Measurements from ENCODE around the gene GSE1.

GSE1 gene

GRCh38 chr16:85608515-85608885 is 4.6 kb upstream of the GSE1 start:
- H3K4me3 ChIP-seq (ENCODE audit: low read length in 2 of 2): no peak overlapping the region
- no peaks in the 10 kb centered on the region for H3K36me3 ChIP-seq (ENCODE audit: control insufficient read depth in 2 of 2, insufficient read depth in 2 of 2, low read length in 2 of 2)
- no peaks in the 10 kb centered on the region for H3K27me3 ChIP-seq (ENCODE audit: control insufficient read depth in 1 of 2, insufficient read depth in 2 of 2, low read length in 2 of 2)
- no peak overlapping the region for H3K9ac ChIP-seq (ENCODE audit: low read length in 2 of 2)
- peaks cover 65% of the 10 kb centered on the region for H3K4me1 ChIP-seq (ENCODE audit: control insufficient read depth, insufficient read depth, low read length)
- no peak overlapping the region for H3K27ac ChIP-seq (ENCODE audit: low read length)
- no peaks in the 10 kb centered on the region for H3K9me3 ChIP-seq (ENCODE audit: control insufficient read depth in 2 of 2, low read length in 2 of 2)

GRCh38 chr16:85608887-85609286 is 4.2 kb upstream of the GSE1 start:
- Histone ChIP-seq H3K9me3 (ENCODE audit: control insufficient read depth in 2 of 2, low read length in 2 of 2) (no peaks in the 10 kb centered on the region), H3K36me3 (ENCODE audit: control insufficient read depth in 2 of 2, insufficient read depth in 2 of 2, low read length in 2 of 2) (no peaks in the 10 kb centered on the region), H3K27me3 (ENCODE audit: control insufficient read depth in 1 of 2, insufficient read depth in 2 of 2, low read length in 2 of 2) (no peaks in the 10 kb centered on the region), H3K27ac (ENCODE audit: low read length) (no peak overlapping the region), H3K9ac (ENCODE audit: low read length in 2 of 2) (no peak overlapping the region), H3K4me1 (ENCODE audit: control insufficient read depth, insufficient read depth, low read length) (peaks cover 65% of the 10 kb centered on the region), H3K4me3 (ENCODE audit: low read length in 2 of 2) (no peak overlapping the region)

- Histone ChIP-seq H3K4me1 (ENCODE audit: control insufficient read depth, insufficient read depth, low read length) (peaks cover 69% of the 10 kb centered on the region), H3K9ac (ENCODE audit: low read length in 2 of 2) (no peak overlapping the region), H3K36me3 (ENCODE audit: control insufficient read depth in 2 of 2, insufficient read depth in 2 of 2, low read length in 2 of 2) (no peaks in the 10 kb centered on the region), H3K9me3 (ENCODE audit: control insufficient read depth in 2 of 2, low read length in 2 of 2) (no peaks in the 10 kb centered on the region), H3K27me3 (ENCODE audit: control insufficient read depth in 1 of 2, insufficient read depth in 2 of 2, low read length in 2 of 2) (no peaks in the 10 kb centered on the region), H3K4me3 (ENCODE audit: low read length in 2 of 2) (no peak overlapping the region), H3K27ac (ENCODE audit: low read length) (no peak overlapping the region)
Measured at GRCh38 chr16:85609539-85609938, 3.6 kb upstream of the GSE1 start.

GRCh38 chr16:85610059-85610445 is 3.1 kb upstream of the GSE1 start:
- H3K27ac ChIP-seq (ENCODE audit: low read length): no peak overlapping the region

GRCh38 chr16:85610446-85611193 is 2.5 kb upstream of the GSE1 start:
- peak overlapping the region; percentile 59 to 62 for H3K4me3 ChIP-seq (ENCODE audit: low read length in 2 of 2)
- H3K27ac ChIP-seq (ENCODE audit: low read length): peak overlapping the region; percentile 86
- H3K4me1 ChIP-seq (ENCODE audit: control insufficient read depth, insufficient read depth, low read length): peaks cover 72% of the 10 kb centered on the region
- peak overlapping the region; percentile 29 to 60 for H3K9ac ChIP-seq (ENCODE audit: low read length in 2 of 2)
- H3K27me3 ChIP-seq (ENCODE audit: control insufficient read depth in 1 of 2, insufficient read depth in 2 of 2, low read length in 2 of 2): no peaks in the 10 kb centered on the region
- H3K9me3 ChIP-seq (ENCODE audit: control insufficient read depth in 2 of 2, low read length in 2 of 2): no peaks in the 10 kb centered on the region
- no peaks in the 10 kb centered on the region for H3K36me3 ChIP-seq (ENCODE audit: control insufficient read depth in 2 of 2, insufficient read depth in 2 of 2, low read length in 2 of 2)

More at GRCh38 chr16:85610059-85610445, 3.1 kb upstream of the GSE1 start:
- Histone ChIP-seq H3K4me1 (ENCODE audit: control insufficient read depth, insufficient read depth, low read length) (peaks cover 72% of the 10 kb centered on the region), H3K4me3 (ENCODE audit: low read length in 2 of 2) (peak overlapping the region; percentile 27 to 62), H3K9me3 (ENCODE audit: control insufficient read depth in 2 of 2, low read length in 2 of 2) (no peaks in the 10 kb centered on the region), H3K27me3 (ENCODE audit: control insufficient read depth in 1 of 2, insufficient read depth in 2 of 2, low read length in 2 of 2) (no peaks in the 10 kb centered on the region), H3K9ac (ENCODE audit: low read length in 2 of 2) (peak overlapping the region in 1 of 2 donors; percentile 22), H3K36me3 (ENCODE audit: control insufficient read depth in 2 of 2, insufficient read depth in 2 of 2, low read length in 2 of 2) (no peaks in the 10 kb centered on the region)

- Histone ChIP-seq H3K9ac (ENCODE audit: low read length in 2 of 2) (peak overlapping the region; percentile 60), H3K4me1 (ENCODE audit: control insufficient read depth, insufficient read depth, low read length) (peaks cover 72% of the 10 kb centered on the region), H3K9me3 (ENCODE audit: control insufficient read depth in 2 of 2, low read length in 2 of 2) (no peaks in the 10 kb centered on the region), H3K27ac (ENCODE audit: low read length) (peak overlapping the region; percentile 86), H3K27me3 (ENCODE audit: control insufficient read depth in 1 of 2, insufficient read depth in 2 of 2, low read length in 2 of 2) (no peaks in the 10 kb centered on the region), H3K36me3 (ENCODE audit: control insufficient read depth in 2 of 2, insufficient read depth in 2 of 2, low read length in 2 of 2) (no peaks in the 10 kb centered on the region), H3K4me3 (ENCODE audit: low read length in 2 of 2) (peak overlapping the region; percentile 59 to 69)
Measured at GRCh38 chr16:85611194-85611443, 2.0 kb upstream of the GSE1 start.

- peak overlapping the region; percentile 86 for H3K27ac ChIP-seq (ENCODE audit: low read length)
- no peaks in the 10 kb centered on the region for H3K36me3 ChIP-seq (ENCODE audit: control insufficient read depth in 2 of 2, insufficient read depth in 2 of 2, low read length in 2 of 2)
- H3K4me3 ChIP-seq (ENCODE audit: low read length in 2 of 2): peak overlapping the region; percentile 59 to 69
- H3K27me3 ChIP-seq (ENCODE audit: control insufficient read depth in 1 of 2, insufficient read depth in 2 of 2, low read length in 2 of 2): no peaks in the 10 kb centered on the region
- H3K9ac ChIP-seq (ENCODE audit: low read length in 2 of 2): peak overlapping the region; percentile 60 to 62
- H3K9me3 ChIP-seq (ENCODE audit: control insufficient read depth in 2 of 2, low read length in 2 of 2): no peaks in the 10 kb centered on the region
- peaks cover 72% of the 10 kb centered on the region for H3K4me1 ChIP-seq (ENCODE audit: control insufficient read depth, insufficient read depth, low read length)
Measured at GRCh38 chr16:85611444-85612190, 1.5 kb upstream of the GSE1 start.

GRCh38 chr16:85612191-85612800 is 826 bp upstream of the GSE1 start:
- peak overlapping the region; percentile 65 to 76 for H3K4me3 ChIP-seq (ENCODE audit: low read length in 2 of 2)

GRCh38 chr16:85613604-85614337 is 649 bp downstream of the GSE1 start:
- Histone ChIP-seq H3K4me1 (ENCODE audit: control insufficient read depth, insufficient read depth, low read length) (peaks cover 59% of the 10 kb centered on the region), H3K9ac (ENCODE audit: low read length in 2 of 2) (no peak overlapping the region), H3K9me3 (ENCODE audit: control insufficient read depth in 2 of 2, low read length in 2 of 2) (no peaks in the 10 kb centered on the region), H3K27ac (ENCODE audit: low read length) (peak overlapping the region; percentile 67), H3K27me3 (ENCODE audit: control insufficient read depth in 1 of 2, insufficient read depth in 2 of 2, low read length in 2 of 2) (no peaks in the 10 kb centered on the region), H3K4me3 (ENCODE audit: low read length in 2 of 2) (peak overlapping the region; percentile 65 to 76), H3K36me3 (ENCODE audit: control insufficient read depth in 2 of 2, insufficient read depth in 2 of 2, low read length in 2 of 2) (no peaks in the 10 kb centered on the region)

More at GRCh38 chr16:85612191-85612800, 826 bp upstream of the GSE1 start:
- Histone ChIP-seq H3K4me1 (ENCODE audit: control insufficient read depth, insufficient read depth, low read length) (peaks cover 71% of the 10 kb centered on the region), H3K36me3 (ENCODE audit: control insufficient read depth in 2 of 2, insufficient read depth in 2 of 2, low read length in 2 of 2) (no peaks in the 10 kb centered on the region), H3K27me3 (ENCODE audit: control insufficient read depth in 1 of 2, insufficient read depth in 2 of 2, low read length in 2 of 2) (no peaks in the 10 kb centered on the region), H3K9me3 (ENCODE audit: control insufficient read depth in 2 of 2, low read length in 2 of 2) (no peaks in the 10 kb centered on the region), H3K9ac (ENCODE audit: low read length in 2 of 2) (peak overlapping the region; percentile 51 to 67), H3K27ac (ENCODE audit: low read length) (peak overlapping the region; percentile 67)

- Histone ChIP-seq H3K4me3 (ENCODE audit: low read length in 2 of 2) (no peak overlapping the region), H3K36me3 (ENCODE audit: control insufficient read depth in 2 of 2, insufficient read depth in 2 of 2, low read length in 2 of 2) (no peaks in the 10 kb centered on the region), H3K9ac (ENCODE audit: low read length in 2 of 2) (no peak overlapping the region), H3K27me3 (ENCODE audit: control insufficient read depth in 1 of 2, insufficient read depth in 2 of 2, low read length in 2 of 2) (no peaks in the 10 kb centered on the region), H3K27ac (ENCODE audit: low read length) (peak overlapping the region; percentile 64), H3K4me1 (ENCODE audit: control insufficient read depth, insufficient read depth, low read length) (peaks cover 55% of the 10 kb centered on the region), H3K9me3 (ENCODE audit: control insufficient read depth in 2 of 2, low read length in 2 of 2) (no peaks in the 10 kb centered on the region)
Measured at GRCh38 chr16:85614338-85615013, 1.4 kb downstream of the GSE1 start.
